ENCODE results near the gene RAB3C. TPM values are rescaled to one million over a fixed set of nuclear protein-coding genes. Genes with fewer than 3 reads are reported as not detected.

RAB3C gene
- total RNA-seq, 1 donor from 2014 or later: 3.8 TPM

- no peaks in the 10 kb centered on the region for H3K27me3 ChIP-seq
- no peak overlapping the region for H3K4me3 ChIP-seq
- DNase-seq (ENCODE audit: low spot score): no peak
- no peaks in the 10 kb centered on the region for H3K79me2 ChIP-seq (ENCODE audit: low read depth)
- Mint-ChIP-seq H3K27me3 (ENCODE audit: insufficient read depth, low read depth) (no peaks in the 10 kb centered on the region), H3K9me3 (no peaks in the 10 kb centered on the region), H3K27ac (no peak overlapping the region), H3K4me3 (no peak overlapping the region), H3K36me3 (no peaks in the 10 kb centered on the region), H3K4me1 (peaks cover 4% of the 10 kb centered on the region)
- H3K4me1 ChIP-seq: no peaks in the 10 kb centered on the region
- no peak overlapping the region for H3K9ac ChIP-seq
- no peaks in the 10 kb centered on the region for H3K9me3 ChIP-seq (ENCODE audit: low read depth)
- H3K36me3 ChIP-seq: no peaks in the 10 kb centered on the region
- TF ChIP-seq EZH2 (IDR thresholded peaks at IDR 0.05) (no peak), EZH2phosphoT487 (IDR thresholded peaks at IDR 0.05) (no peak)
- TF ChIP-seq, protein P1, sequence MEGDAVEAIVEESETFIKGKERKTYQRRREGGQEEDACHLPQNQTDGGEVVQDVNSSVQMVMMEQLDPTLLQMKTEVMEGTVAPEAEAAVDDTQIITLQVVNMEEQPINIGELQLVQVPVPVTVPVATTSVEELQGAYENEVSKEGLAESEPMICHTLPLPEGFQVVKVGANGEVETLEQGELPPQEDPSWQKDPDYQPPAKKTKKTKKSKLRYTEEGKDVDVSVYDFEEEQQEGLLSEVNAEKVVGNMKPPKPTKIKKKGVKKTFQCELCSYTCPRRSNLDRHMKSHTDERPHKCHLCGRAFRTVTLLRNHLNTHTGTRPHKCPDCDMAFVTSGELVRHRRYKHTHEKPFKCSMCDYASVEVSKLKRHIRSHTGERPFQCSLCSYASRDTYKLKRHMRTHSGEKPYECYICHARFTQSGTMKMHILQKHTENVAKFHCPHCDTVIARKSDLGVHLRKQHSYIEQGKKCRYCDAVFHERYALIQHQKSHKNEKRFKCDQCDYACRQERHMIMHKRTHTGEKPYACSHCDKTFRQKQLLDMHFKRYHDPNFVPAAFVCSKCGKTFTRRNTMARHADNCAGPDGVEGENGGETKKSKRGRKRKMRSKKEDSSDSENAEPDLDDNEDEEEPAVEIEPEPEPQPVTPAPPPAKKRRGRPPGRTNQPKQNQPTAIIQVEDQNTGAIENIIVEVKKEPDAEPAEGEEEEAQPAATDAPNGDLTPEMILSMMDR (IDR thresholded peaks at IDR 0.05): no peak
- no peaks in the 10 kb centered on the region for H4K20me1 ChIP-seq (ENCODE audit: low read depth)
- H3F3A ChIP-seq (ENCODE audit: low read depth): no peaks in the 10 kb centered on the region
- no peak overlapping the region for H3K27ac ChIP-seq
- no peak overlapping the region for H3K4me2 ChIP-seq
- no peak overlapping the region for H2AFZ ChIP-seq (replicated peaks)
Observed at GRCh38 chr5:58761407-58761806, 178.5 kb downstream of the RAB3C start.

DNA sequence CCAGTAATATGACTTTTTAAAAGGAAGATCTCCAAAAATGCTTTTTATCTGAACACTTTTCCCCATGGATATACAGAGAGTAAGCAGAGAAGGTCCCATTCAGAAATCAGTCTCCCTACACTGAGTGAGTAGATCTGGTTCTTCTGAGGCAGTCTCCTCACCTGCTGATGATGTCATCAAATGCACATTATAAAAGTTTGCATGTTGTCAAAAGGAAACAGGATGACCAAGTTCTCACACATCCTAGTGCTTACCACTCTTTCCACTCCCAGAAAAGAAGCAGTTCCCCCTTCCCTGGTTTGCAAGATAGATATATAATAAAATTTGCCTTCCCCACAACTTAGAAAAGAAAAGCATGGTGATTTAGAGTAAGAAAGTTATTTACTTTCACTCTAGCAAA lies 180.5 kb downstream of the RAB3C start:
- no peaks in the 10 kb centered on the region for H3K27me3 Mint-ChIP-seq (ENCODE audit: insufficient read depth, low read depth)
- Histone ChIP-seq H3K27me3 (no peaks in the 10 kb centered on the region), H4K20me1 (ENCODE audit: low read depth) (no peaks in the 10 kb centered on the region), H3K79me2 (ENCODE audit: low read depth) (no peaks in the 10 kb centered on the region), H3K9me3 (ENCODE audit: low read depth) (no peaks in the 10 kb centered on the region), H3K4me1 (no peaks in the 10 kb centered on the region), H3K4me2 (no peak overlapping the region), H3K27ac (no peak overlapping the region), H3K9ac (no peak overlapping the region), H2AFZ (replicated peaks) (no peak overlapping the region), H3K4me3 (no peak overlapping the region), H3K36me3 (no peaks in the 10 kb centered on the region), H3F3A (ENCODE audit: low read depth) (no peaks in the 10 kb centered on the region)
- H3K36me3 Mint-ChIP-seq: no peaks in the 10 kb centered on the region
- no peak for DNase-seq (ENCODE audit: low spot score)
- no peak for TF ChIP-seq EZH2 (IDR thresholded peaks at IDR 0.05)
- TF ChIP-seq, protein P1 (IDR thresholded peaks at IDR 0.05): no peak
- no peak for TF ChIP-seq EZH2phosphoT487 (IDR thresholded peaks at IDR 0.05)
- H3K4me3 Mint-ChIP-seq: no peak overlapping the region
- H3K4me1 Mint-ChIP-seq: peaks cover 4% of the 10 kb centered on the region
- H3K9me3 Mint-ChIP-seq: no peaks in the 10 kb centered on the region
- no peak overlapping the region for H3K27ac Mint-ChIP-seq

GRCh38 chr5:58764199-58764598 lies 181.3 kb downstream of the RAB3C start:
- Histone ChIP-seq H3K36me3 (no peaks in the 10 kb centered on the region), H3K4me1 (no peaks in the 10 kb centered on the region), H3F3A (ENCODE audit: low read depth) (no peaks in the 10 kb centered on the region), H3K4me2 (no peak overlapping the region), H3K79me2 (ENCODE audit: low read depth) (no peaks in the 10 kb centered on the region), H3K4me3 (no peak overlapping the region), H3K9me3 (ENCODE audit: low read depth) (no peaks in the 10 kb centered on the region), H4K20me1 (ENCODE audit: low read depth) (no peaks in the 10 kb centered on the region), H3K27me3 (no peaks in the 10 kb centered on the region), H2AFZ (replicated peaks) (no peak overlapping the region), H3K27ac (no peak overlapping the region), H3K9ac (no peak overlapping the region)
- no peaks in the 10 kb centered on the region for H3K9me3 Mint-ChIP-seq
- H3K36me3 Mint-ChIP-seq: no peaks in the 10 kb centered on the region
- peaks cover 4% of the 10 kb centered on the region for H3K4me1 Mint-ChIP-seq
- H3K27me3 Mint-ChIP-seq (ENCODE audit: insufficient read depth, low read depth): no peaks in the 10 kb centered on the region
- no peak overlapping the region for H3K4me3 Mint-ChIP-seq
- DNase-seq (ENCODE audit: low spot score): no peak
- TF ChIP-seq, protein P1 (IDR thresholded peaks at IDR 0.05): no peak
- TF ChIP-seq EZH2 (IDR thresholded peaks at IDR 0.05) (no peak), EZH2phosphoT487 (IDR thresholded peaks at IDR 0.05) (no peak)
- H3K27ac Mint-ChIP-seq: no peak overlapping the region

Measured in neural progenitor cell (in vitro differentiated cells).